ENCODE results near the gene ENTPD6. TPM values are rescaled to one million over a fixed set of nuclear protein-coding genes. Genes with fewer than 3 reads are reported as not detected.

Gene ENTPD6
- total RNA-seq, 4 donors from 2014 or later, result 34.8 to 49.2 (median 43.9) TPM

DNA sequence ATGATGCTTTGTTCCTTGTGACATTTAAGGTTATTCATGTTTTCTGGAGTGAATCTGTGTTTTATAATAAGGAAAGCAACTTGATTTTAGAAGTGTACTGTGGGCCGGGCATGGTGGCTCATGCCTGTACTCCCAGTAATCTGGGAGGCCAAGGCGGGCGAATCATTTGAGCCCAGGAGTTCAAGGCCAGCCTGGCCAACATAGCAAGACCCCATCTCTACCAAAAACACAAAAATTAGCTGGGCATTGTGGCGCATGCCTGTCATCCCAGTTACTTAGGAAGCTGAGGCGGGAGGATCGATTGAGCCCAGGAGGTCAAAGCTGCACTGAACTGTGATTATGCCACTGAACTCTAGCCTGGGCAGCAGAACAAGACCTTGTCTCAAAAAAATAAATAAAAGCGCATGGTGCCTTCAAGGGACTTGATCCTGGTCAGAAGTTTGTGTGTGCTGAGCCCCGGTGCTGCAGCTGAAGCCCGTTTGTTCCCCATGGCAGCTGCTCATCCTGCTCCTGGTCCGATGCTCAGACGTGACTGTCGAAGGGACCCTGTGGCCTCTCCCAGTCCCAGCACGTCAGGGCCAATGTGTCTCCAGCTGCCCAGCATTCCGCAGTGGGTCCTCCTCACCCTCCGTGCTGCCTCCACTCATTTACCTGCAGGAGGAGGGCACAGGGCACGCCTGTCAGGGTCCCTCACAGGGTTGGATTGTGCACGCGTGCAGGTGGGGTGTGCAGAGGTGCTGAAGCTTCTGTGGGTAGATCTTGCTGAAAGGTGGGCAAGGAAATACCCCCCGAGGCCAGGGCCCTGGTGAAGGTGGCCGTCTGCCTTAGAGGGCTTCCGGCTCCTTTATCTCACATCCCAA is 18.3 kb downstream of the ENTPD6 start:
- no peaks in the 10 kb centered on the region for H3K9me3 ChIP-seq
- TF ChIP-seq EP300 (IDR thresholded peaks at IDR 0.05), result no peak
- TF ChIP-seq POLR2AphosphoS5 (IDR thresholded peaks at IDR 0.05), result no peak
- TF ChIP-seq POLR2A (IDR thresholded peaks at IDR 0.05), result no peak
- TF ChIP-seq, protein P1, sequence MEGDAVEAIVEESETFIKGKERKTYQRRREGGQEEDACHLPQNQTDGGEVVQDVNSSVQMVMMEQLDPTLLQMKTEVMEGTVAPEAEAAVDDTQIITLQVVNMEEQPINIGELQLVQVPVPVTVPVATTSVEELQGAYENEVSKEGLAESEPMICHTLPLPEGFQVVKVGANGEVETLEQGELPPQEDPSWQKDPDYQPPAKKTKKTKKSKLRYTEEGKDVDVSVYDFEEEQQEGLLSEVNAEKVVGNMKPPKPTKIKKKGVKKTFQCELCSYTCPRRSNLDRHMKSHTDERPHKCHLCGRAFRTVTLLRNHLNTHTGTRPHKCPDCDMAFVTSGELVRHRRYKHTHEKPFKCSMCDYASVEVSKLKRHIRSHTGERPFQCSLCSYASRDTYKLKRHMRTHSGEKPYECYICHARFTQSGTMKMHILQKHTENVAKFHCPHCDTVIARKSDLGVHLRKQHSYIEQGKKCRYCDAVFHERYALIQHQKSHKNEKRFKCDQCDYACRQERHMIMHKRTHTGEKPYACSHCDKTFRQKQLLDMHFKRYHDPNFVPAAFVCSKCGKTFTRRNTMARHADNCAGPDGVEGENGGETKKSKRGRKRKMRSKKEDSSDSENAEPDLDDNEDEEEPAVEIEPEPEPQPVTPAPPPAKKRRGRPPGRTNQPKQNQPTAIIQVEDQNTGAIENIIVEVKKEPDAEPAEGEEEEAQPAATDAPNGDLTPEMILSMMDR (IDR thresholded peaks at IDR 0.05), result no peak
- no peak overlapping the region for H3K27ac ChIP-seq
- ATAC-seq, result no peak
- H3K4me1 ChIP-seq, result peaks cover 0 to 7% (median 0%) of the 10 kb centered on the region in 3 donors
- peaks cover 0 to 93% of the 10 kb centered on the region in 2 donors for H3K36me3 ChIP-seq
- WGBS, 2 donors (ENCODE audit: low coverage in 1 of 2), result 90 to 95% methylated on average over 7 to 8 of the region's 21 CpGs
- H3K4me3 ChIP-seq, result no peak overlapping the region
- no peaks in the 10 kb centered on the region for H3K27me3 ChIP-seq

DNA sequence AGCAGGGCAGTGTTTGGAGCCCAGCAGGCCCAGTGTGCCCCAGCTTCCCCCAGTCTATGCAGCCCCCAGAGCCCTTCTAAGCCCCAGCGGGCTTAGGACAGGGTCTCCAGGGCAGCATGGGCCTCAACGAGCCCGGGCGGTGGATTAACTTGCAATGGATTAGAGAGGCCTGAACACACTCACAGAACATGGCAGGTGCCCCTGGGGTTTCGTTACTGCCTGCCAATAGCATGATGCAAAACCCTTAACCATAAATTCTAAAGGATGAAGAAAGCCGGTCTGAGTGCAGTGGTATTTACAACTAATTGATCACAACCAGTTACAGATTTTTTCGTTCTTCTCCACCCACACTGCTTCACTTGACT is 18.9 kb downstream of the ENTPD6 start:
- H3K27me3 ChIP-seq, result no peaks in the 10 kb centered on the region
- no peak overlapping the region for H3K27ac ChIP-seq
- peaks cover 0 to 99% of the 10 kb centered on the region in 2 donors for H3K36me3 ChIP-seq
- TF ChIP-seq, protein P1 (IDR thresholded peaks at IDR 0.05), result no peak
- no peak for TF ChIP-seq EP300 (IDR thresholded peaks at IDR 0.05)
- TF ChIP-seq POLR2AphosphoS5 (IDR thresholded peaks at IDR 0.05), result no peak
- no peak for TF ChIP-seq POLR2A (IDR thresholded peaks at IDR 0.05)
- no peak overlapping the region for H3K4me3 ChIP-seq
- no peaks in the 10 kb centered on the region for H3K9me3 ChIP-seq
- WGBS, 2 donors (ENCODE audit: low coverage in 1 of 2), result 71 to 82% methylated on average over 2 to 3 of the region's 7 CpGs
- ATAC-seq, result no peak
- H3K4me1 ChIP-seq, result peaks cover 0 to 7% (median 0%) of the 10 kb centered on the region in 3 donors

DNA sequence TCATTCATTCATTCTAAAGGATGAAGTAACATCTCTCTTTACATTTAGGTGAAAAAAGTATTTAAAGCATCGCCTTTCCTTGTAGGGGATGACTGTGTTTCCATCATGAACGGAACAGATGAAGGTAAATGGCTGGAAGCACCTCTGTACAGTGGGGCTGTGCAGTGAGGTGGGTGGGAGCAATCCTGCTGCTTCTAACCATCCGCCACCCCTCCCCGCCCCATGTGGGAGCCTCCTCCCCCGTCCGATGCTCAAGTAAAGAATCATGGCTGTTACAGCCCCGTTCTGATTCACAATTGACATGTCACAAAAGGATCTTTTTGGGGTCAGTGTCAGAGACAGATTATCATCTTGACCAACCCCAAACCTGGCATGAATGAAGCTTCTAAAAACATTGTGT is 19.3 kb downstream of the ENTPD6 start:
- Histone ChIP-seq H3K4me3 (no peak overlapping the region), H3K9me3 (no peaks in the 10 kb centered on the region), H3K4me1 (peaks cover 0 to 7% (median 0%) of the 10 kb centered on the region in 3 donors), H3K36me3 (peaks cover 0 to 100% of the 10 kb centered on the region in 2 donors), H3K27me3 (no peaks in the 10 kb centered on the region), H3K27ac (no peak overlapping the region)
- 68 to 81% methylated on average over 3 to 6 of the region's 7 CpGs for WGBS, 2 donors (ENCODE audit: low coverage in 1 of 2)
- no peak for ATAC-seq
- TF ChIP-seq EP300 (IDR thresholded peaks at IDR 0.05) (no peak), POLR2A (IDR thresholded peaks at IDR 0.05) (no peak), POLR2AphosphoS5 (IDR thresholded peaks at IDR 0.05) (no peak)
- TF ChIP-seq, protein P1 (IDR thresholded peaks at IDR 0.05), result no peak

DNA sequence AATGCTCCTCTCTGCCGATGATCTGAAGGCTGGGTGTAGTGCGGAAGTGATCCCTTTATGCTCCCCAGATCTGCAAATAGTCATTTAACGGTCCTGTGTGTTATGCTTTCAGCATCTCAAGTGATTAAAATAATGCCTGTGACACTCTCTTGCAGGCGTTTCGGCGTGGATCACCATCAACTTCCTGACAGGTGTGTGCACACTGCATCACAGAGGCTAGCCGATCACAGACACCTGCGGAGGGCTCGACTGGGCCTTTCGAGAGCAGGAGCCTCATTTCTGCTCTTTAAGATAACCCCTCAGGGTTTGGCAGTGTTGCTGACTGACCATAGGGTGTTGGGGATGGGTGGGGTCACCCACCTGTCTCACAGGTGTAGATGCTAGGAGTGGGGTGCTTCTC is 20.0 kb downstream of the ENTPD6 start:
- Histone ChIP-seq H3K4me3 (no peak overlapping the region), H3K9me3 (no peaks in the 10 kb centered on the region), H3K27me3 (no peaks in the 10 kb centered on the region), H3K27ac (no peak overlapping the region), H3K36me3 (peaks cover 0 to 99% of the 10 kb centered on the region in 2 donors), H3K4me1 (peaks cover 0 to 9% (median 0%) of the 10 kb centered on the region in 3 donors)
- no peak for TF ChIP-seq EP300 (IDR thresholded peaks at IDR 0.05)
- TF ChIP-seq POLR2AphosphoS5 (IDR thresholded peaks at IDR 0.05), result no peak
- TF ChIP-seq POLR2A (IDR thresholded peaks at IDR 0.05), result no peak
- TF ChIP-seq, protein P1 (IDR thresholded peaks at IDR 0.05), result no peak
- no peak for ATAC-seq
- whole genome bisulfite sequencing, 2 donors (ENCODE audit: low coverage in 1 of 2), result 89 to 92% methylated on average over 4 to 6 of the region's 10 CpGs

Measured in gastroesophageal sphincter (tissue), 4 donors.